Measurements from ENCODE around the gene HS3ST5.

DNA sequence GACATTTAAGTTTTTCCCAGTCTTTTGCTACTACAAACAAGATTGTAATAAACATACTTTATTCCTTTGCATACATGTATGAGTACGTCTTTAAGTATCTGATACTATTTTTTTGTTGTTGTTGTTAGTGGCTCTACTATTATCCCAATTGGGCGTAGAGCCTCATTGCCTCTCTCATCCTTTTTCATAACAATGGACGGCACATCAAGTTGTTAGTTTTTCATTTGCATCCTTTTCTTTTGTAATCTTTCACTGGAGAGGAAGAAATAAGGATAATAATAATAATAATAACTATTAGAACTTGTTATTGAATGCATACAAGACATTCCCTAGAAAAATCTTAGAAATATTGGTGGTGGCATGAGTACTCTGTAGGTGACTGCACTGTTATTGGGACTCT, 23.1 kb downstream of the HS3ST5 start:
- TF ChIP-seq, protein P1, sequence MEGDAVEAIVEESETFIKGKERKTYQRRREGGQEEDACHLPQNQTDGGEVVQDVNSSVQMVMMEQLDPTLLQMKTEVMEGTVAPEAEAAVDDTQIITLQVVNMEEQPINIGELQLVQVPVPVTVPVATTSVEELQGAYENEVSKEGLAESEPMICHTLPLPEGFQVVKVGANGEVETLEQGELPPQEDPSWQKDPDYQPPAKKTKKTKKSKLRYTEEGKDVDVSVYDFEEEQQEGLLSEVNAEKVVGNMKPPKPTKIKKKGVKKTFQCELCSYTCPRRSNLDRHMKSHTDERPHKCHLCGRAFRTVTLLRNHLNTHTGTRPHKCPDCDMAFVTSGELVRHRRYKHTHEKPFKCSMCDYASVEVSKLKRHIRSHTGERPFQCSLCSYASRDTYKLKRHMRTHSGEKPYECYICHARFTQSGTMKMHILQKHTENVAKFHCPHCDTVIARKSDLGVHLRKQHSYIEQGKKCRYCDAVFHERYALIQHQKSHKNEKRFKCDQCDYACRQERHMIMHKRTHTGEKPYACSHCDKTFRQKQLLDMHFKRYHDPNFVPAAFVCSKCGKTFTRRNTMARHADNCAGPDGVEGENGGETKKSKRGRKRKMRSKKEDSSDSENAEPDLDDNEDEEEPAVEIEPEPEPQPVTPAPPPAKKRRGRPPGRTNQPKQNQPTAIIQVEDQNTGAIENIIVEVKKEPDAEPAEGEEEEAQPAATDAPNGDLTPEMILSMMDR (IDR thresholded peaks at IDR 0.05; ENCODE audit: low read length), result no peak
- TF ChIP-seq EZH2phosphoT487 (IDR thresholded peaks at IDR 0.05; ENCODE audit: low read length), result no peak

All from MM.1S (cell line).